Osteoblast (primary cell): Measurements from ENCODE around the gene HIVEP2. TPM values are rescaled to one million over a fixed set of nuclear protein-coding genes. Genes with fewer than 3 reads are reported as not detected.

Experiments
- DNase-seq: peaks from one replicate; pipeline ENCODE4 v3.0.0; 2011; ENCODE audit warnings: low spot score, mixed read lengths; ENCODE audit not compliant: insufficient read length; ENCODE audit errors: missing footprints
- H2AFZ ChIP-seq: 2 replicates; pipeline ENCODE4 v1.6.0; 2011; ENCODE audit warnings: mild to moderate bottlenecking, low read length
- H3K27ac ChIP-seq: 2 replicates; pipeline ENCODE4 v1.5.1; 2011; ENCODE audit warnings: mild to moderate bottlenecking, low read depth, low read length, moderate library complexity
- H3K27me3 ChIP-seq: 2 replicates; pipeline ENCODE4 v1.6.0; 2012; ENCODE audit warnings: mild to moderate bottlenecking, control low read depth, inconsistent platforms, low read length, moderate library complexity; ENCODE audit not compliant: insufficient read depth
- H3K36me3 ChIP-seq: 2 replicates; pipeline ENCODE4 v1.5.1; 2011; ENCODE audit warnings: mild to moderate bottlenecking, low read length, control low read depth, moderate library complexity; ENCODE audit not compliant: insufficient read depth
- H3K4me1 ChIP-seq: 2 replicates; pipeline ENCODE4 v1.5.1; 2011; ENCODE audit warnings: mild to moderate bottlenecking, low read length, control low read depth, moderate library complexity; ENCODE audit not compliant: insufficient read depth
- H3K4me2 ChIP-seq: 2 replicates; pipeline ENCODE4 v1.6.0; 2011; ENCODE audit warnings: mild to moderate bottlenecking, low read length; ENCODE audit not compliant: insufficient read depth
- H3K4me3 ChIP-seq: fragments of 200-600 bp; sonication (generic); 3 replicates; pipeline ENCODE4 v1.5.1; 2012; ENCODE audit warnings: mild to moderate bottlenecking, low read length, inconsistent platforms; ENCODE audit not compliant: insufficient read depth
- H3K79me2 ChIP-seq: 2 replicates; pipeline ENCODE4 v1.6.0; 2012; ENCODE audit warnings: mild to moderate bottlenecking, low read length, control low read depth, inconsistent platforms; ENCODE audit not compliant: insufficient read depth
- H3K9me3 ChIP-seq: 2 replicates; pipeline ENCODE4 v1.5.1; 2011; ENCODE audit warnings: low read depth, low read length, control low read depth
- H4K20me1 ChIP-seq: 2 replicates; pipeline ENCODE4 v1.6.0; 2012; ENCODE audit warnings: mild to moderate bottlenecking, low read length, control low read depth; ENCODE audit not compliant: insufficient read depth
- total RNA-seq: library from RNA; depleted of rRNA; stranded (reverse); fragments of >200 nt; gene quantifications from 2 replicates; pipeline ENCODE4 v1.2.3, GENCODE V29; 2012
- TF ChIP-seq, protein P1 (sequence below): IDR thresholded peaks from 2 replicates; pipeline ENCODE4 v1.5.1; 2011; ENCODE audit warnings: mild to moderate bottlenecking, low read depth, low read length, moderate library complexity; ENCODE audit errors: extremely low read depth

Gene HIVEP2
- total RNA-seq, 1 donor, result 30.4 TPM

DNA sequence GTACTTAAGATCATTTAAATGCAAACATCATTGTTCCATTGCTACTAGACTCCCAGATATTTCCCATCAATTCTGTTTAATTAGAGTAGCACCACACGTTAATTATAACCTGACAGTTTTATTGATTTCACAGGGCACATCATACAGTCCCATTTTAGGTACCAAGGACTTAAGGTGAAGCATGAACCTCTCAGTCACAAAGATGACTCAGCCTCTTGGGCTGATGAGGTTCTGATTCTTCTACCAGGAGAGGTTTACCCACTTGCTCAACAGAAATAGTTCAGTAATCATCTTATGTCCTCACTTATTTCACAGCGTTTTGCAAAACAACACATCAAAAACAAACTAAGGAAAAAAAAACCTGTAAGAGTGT lies 98.5 kb downstream of the HIVEP2 start:
- peak overlapping the region; percentile 94 for H3K27ac ChIP-seq
- no peaks in the 10 kb centered on the region for H4K20me1 ChIP-seq
- peak; percentile 59 for DNase-seq
- peaks cover 85% of the 10 kb centered on the region for H3K4me1 ChIP-seq
- peak overlapping the region; percentile 21 for H3K4me3 ChIP-seq
- H3K36me3 ChIP-seq, result no peaks in the 10 kb centered on the region
- H3K4me2 ChIP-seq, result peak overlapping the region; percentile 69
- TF ChIP-seq, protein P1, sequence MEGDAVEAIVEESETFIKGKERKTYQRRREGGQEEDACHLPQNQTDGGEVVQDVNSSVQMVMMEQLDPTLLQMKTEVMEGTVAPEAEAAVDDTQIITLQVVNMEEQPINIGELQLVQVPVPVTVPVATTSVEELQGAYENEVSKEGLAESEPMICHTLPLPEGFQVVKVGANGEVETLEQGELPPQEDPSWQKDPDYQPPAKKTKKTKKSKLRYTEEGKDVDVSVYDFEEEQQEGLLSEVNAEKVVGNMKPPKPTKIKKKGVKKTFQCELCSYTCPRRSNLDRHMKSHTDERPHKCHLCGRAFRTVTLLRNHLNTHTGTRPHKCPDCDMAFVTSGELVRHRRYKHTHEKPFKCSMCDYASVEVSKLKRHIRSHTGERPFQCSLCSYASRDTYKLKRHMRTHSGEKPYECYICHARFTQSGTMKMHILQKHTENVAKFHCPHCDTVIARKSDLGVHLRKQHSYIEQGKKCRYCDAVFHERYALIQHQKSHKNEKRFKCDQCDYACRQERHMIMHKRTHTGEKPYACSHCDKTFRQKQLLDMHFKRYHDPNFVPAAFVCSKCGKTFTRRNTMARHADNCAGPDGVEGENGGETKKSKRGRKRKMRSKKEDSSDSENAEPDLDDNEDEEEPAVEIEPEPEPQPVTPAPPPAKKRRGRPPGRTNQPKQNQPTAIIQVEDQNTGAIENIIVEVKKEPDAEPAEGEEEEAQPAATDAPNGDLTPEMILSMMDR, result no peak
- H2AFZ ChIP-seq, result no peak overlapping the region
- no peaks in the 10 kb centered on the region for H3K27me3 ChIP-seq
- H3K79me2 ChIP-seq, result peaks cover 65% of the 10 kb centered on the region
- no peaks in the 10 kb centered on the region for H3K9me3 ChIP-seq

DNA sequence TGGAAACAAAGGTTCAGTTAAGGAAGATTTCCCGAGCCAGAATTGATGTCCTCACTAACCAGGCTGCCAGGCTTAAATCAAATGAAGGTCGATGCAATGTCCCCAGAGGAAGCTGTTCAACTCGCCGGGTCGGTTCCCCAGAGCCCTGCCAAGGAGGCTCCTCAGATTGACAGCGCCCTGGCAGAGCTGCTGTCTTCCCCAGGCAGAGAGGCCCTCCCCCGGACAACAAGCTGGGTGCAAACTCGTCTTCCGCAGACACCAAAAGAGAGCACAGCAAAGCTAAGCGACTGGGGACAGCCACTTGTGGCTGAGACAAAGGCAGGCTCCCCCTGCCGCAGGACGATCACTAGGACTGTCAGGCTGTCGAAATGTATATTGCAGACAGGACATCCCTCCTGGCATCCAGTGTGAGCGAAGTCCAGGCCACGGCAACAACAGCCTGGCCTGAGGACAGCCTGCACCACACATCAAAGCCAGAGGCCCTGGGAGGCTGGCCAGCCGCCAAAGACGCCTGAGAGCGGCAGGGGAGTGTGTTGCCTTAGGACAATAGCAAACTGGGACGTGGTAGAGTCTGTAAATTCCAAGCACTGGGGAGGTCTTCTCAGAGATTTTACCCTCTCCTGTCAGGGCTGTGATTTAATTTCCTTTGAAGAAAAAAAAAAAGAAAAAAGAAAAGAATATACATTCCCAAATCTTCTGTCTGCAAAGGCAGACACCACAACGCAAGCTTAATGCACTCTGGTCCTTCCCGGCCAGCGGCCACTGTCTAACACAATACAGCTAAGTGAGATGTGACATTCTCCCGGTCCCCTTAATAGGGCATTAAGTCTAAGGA lies 99.1 kb downstream of the HIVEP2 start:
- Histone ChIP-seq H3K79me2 (peaks cover 70% of the 10 kb centered on the region), H3K27me3 (no peaks in the 10 kb centered on the region), H3K27ac (peak overlapping the region; percentile 94), H2AFZ (peak overlapping the region; percentile 64), H4K20me1 (no peaks in the 10 kb centered on the region), H3K36me3 (no peaks in the 10 kb centered on the region), H3K4me2 (peak overlapping the region; percentile 69), H3K4me1 (peaks cover 79% of the 10 kb centered on the region), H3K4me3 (peak overlapping the region; percentile 48), H3K9me3 (no peaks in the 10 kb centered on the region)
- TF ChIP-seq, protein P1, result no peak
- peak; percentile 15 for DNase-seq

DNA sequence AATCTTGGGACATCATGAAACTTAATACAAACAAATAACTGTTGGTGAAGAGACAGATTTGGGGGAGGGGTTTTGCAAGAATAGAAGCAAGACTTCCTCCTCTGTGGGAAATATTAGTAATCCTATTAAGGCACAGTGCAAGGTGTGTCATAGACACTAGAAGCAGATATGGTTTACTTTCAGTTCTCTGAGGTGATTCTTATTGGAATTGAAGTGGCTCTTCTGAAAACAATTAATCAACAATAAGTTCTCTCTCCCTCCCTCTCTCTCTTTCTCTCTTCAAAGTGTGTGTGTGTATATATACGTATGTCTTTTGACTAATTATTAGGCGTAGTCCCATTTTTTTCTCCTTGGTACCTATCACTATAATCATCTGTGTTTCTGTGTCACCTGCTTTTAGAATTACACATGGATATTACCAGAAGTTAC lies 99.8 kb downstream of the HIVEP2 start:
- peak overlapping the region; percentile 69 for H3K4me2 ChIP-seq
- TF ChIP-seq, protein P1, result no peak
- peak overlapping the region; percentile 48 for H3K4me3 ChIP-seq
- no peaks in the 10 kb centered on the region for H3K9me3 ChIP-seq
- peak overlapping the region; percentile 94 for H3K27ac ChIP-seq
- no peak for DNase-seq
- peaks cover 73% of the 10 kb centered on the region for H3K4me1 ChIP-seq
- no peak overlapping the region for H2AFZ ChIP-seq
- no peaks in the 10 kb centered on the region for H3K27me3 ChIP-seq
- peaks cover 68% of the 10 kb centered on the region for H3K79me2 ChIP-seq
- no peaks in the 10 kb centered on the region for H4K20me1 ChIP-seq
- H3K36me3 ChIP-seq, result no peaks in the 10 kb centered on the region

DNA sequence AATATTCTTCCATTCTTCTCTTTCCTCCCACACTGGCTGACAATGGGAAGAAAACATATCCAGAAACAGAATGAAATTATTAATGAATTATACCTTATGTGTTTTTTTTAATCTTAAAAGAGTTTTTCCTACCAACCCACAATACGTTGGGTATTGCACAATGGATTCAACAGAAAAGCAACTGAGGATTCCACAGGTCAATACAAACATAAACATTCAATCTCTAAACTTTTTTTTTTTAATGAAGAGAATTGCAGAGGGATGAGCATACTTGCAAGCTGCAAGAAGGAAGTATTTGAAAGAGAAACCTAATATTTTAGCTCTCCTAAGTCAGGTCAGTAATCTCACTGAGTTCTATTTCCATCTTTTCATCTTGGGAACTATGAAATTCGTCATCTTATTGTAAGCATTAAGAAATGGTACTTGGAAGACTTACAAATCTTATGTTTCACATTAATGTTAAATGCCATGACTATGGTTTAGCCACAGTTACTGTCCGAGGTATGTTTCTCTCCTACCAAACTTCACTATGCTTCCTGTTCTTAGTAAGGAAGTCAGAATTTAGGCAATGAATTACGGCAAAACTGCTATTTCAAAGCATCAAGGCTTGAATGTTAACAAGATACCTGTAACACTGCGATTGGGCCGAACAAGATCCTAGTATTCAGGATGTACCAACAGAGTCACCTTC lies 100.8 kb downstream of the HIVEP2 start:
- DNase-seq, result peak; percentile 26
- Histone ChIP-seq H3K27me3 (no peaks in the 10 kb centered on the region), H3K36me3 (no peaks in the 10 kb centered on the region), H3K4me1 (peaks cover 78% of the 10 kb centered on the region), H3K9me3 (no peaks in the 10 kb centered on the region), H3K4me2 (peak overlapping the region; percentile 69), H3K27ac (peak overlapping the region; percentile 94), H4K20me1 (no peaks in the 10 kb centered on the region), H3K79me2 (peaks cover 67% of the 10 kb centered on the region), H3K4me3 (no peak overlapping the region), H2AFZ (no peak overlapping the region)
- TF ChIP-seq, protein P1, result no peak
